HG03280 (cell line): Measurements from ENCODE around the gene GCC1.

Source experiments
- ATAC-seq: cut with Tn5 transposase; IDR thresholded peaks from one replicate; pipeline ENCODE4 v1.9.1; 2021; ENCODE audit warnings: mild to moderate bottlenecking, moderate library complexity; ENCODE audit not compliant: unreplicated experiment

Gene GCC1

DNA sequence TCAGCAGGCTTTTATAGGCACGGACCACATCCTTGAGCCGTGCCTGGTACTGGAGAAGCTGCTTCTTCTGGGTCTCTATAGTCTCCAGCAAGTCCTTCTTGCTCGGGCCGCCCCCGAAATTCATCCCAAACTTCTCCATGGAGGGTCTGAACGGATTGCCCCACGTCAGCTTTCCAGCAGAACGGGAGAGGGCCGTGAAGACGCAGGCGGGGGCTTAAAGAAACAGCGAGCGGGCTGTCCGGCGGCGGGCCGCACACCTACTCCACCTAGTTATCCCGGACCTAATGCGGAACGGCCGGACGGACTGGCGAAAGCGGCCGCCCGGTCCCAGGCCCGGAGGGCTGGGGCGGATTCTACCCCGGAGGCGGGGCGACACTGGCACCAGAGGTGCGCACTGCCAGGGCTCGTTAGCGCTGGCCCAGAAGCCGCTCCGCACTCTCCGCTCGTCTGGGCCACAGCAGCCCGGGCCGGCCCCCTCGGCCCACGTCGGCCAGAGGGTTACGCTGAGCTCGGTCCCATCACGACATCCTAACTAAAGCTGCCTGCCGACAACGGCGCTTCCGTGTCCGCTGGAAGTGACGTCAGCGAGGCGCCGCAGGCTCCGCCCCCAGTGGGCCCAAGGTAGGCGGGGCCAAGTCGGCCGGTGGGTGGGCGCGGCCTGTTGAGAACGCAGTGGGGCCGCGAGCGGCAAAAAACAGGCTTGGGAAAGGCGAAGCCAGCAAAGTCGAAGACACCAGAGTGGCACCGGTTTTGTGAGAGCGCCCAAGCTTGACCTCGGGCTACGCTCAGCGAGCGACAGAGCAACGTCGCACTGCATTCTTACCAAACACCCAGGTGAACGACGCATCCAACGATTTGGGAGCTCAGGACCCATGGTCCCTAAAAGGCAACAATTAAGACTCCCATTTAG is at the start of gene GCC1:
TSS of gene GCC1 (minus strand) at position 553 of the 910 bp plus-strand sequence. CDS start at position 139, 414 bp downstream.
- peak; percentile 76 for ATAC-seq

DNA sequence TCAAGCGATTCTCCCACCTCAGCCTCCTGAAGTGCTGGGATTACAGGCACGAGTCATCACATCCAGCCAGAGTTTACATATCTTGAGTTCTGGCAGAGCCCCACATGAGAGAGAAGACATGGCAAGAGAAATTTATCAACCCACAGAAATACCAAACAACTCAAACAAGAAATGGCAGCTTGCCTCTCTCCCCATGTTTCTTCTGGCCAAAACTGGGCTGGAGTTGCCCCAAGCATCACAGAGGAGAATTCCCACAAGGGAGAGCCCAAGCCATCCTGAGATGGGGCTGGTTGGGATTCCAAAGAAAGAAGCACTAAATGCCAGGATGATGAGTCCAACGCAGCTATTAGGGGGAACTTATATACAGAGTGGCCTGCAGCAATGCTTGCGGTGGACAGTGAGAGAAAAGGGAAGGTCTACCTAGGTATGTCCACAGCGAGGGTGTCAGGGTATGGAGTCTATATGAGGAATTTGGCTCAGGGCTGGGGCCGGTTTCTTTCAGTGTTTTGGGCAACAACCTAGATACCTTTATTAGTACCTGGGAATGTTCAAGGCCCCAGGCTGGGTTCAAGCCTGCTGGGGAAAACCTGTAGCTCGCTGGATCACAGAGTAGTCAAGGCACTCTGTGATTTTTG is 47.0 kb upstream of the GCC1 start:
- no peak for ATAC-seq

DNA sequence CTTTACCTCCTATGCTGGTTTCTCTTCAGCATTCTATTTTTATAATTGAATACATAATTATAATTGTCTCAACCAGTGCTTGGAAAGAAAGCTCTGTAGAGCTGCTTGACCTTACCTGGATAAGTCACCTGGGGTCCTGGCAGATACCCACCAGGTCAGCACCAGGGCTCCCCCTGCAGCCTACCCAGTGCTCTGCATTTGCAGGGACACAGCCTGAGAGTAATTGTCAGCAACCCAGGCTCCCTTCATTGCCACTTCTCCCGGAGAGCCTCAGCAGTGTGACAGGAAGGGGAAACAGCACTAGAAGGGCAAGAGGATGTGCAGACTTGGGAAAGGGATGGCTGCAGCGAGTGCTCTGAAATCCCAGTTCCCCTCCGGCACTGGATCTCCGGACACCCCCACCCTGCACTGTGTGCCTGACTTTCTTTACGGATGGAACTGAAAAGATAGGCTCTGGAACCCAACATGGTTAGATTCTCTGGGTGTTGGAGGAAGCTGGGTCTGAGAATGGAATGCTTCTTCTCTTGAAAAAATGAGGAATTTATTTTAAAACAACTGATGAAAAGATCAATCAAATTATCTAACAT is 44.0 kb upstream of the GCC1 start:
- ATAC-seq, result no peak

- ATAC-seq, result no peak
Measured at GRCh38 chr7:127628445-127628844, 43.0 kb upstream of the GCC1 start.

DNA sequence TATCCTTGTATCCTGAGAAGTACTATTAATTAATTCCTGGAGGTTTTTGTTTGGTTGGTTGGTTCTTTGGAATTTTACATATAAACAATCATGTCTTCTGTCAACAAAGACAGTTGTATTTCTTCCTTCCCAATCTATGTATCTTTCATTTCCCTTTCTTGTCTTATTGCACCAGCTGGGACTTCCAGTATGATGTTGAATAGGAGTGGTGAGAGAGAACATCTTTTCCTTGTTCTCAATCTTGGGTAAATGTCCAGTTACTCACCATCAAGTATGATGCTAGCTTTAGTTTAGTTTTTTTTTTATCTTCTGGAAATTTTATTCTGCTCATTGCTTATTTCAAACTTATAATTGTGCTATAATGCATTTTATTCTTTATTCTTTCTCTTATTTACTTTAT is 39.9 kb upstream of the GCC1 start:
- ATAC-seq, result no peak

GRCh38 chr7:127620406-127621233 is 35.2 kb upstream of the GCC1 start:
- no peak for ATAC-seq

- no peak for ATAC-seq
Measured at GRCh38 chr7:127619681-127620405, 34.4 kb upstream of the GCC1 start.

- ATAC-seq, result no peak
Measured at GRCh38 chr7:127618775-127619174, 33.4 kb upstream of the GCC1 start.

DNA sequence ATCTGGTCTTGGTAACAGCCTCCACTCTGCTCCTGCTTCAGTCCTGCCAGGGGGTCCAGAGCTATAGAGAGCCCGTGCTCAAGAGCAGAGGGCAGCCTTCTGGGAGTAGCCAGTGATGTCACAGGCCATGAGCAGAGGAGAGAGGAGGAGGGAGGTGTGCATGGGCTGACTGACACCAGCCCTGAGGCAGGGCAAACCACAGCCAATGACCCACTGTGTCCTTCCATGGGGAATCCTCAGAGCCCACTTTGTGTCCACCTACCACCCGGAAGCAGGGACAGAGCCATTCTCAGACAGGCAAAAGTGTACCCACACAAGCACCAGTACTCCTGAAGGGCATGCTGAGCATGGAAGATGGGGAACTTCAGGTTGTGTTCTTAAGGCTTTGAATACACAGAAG is 32.6 kb upstream of the GCC1 start, which contains the start of gene PAX4:
TSS of gene PAX4 (minus strand) at position 101 of the 400 bp plus-strand sequence. CDS start 2,214 bp downstream, outside the sequence.
- no peak for ATAC-seq

DNA sequence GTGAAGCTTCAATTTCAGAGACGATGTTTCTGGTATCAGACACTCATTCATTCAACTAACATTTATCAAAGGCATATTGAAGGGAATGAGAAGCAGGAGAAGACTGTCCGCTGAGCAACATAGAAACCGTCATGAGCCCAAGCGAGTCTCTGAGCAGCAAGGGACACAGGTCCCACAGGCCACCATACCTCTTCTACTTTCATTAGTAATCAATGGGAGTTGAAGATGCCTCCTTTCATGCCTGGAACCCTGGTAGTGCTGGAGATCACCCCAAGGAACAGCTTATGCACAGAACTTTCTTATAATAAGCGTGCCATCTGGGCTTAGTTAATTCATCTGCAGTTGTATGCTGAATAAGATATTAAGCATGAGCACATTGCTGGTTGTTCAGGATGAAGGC is 31.3 kb upstream of the GCC1 start:
- ATAC-seq, result no peak

GRCh38 chr7:127612263-127612662 is 26.9 kb upstream of the GCC1 start:
- ATAC-seq, result no peak

DNA sequence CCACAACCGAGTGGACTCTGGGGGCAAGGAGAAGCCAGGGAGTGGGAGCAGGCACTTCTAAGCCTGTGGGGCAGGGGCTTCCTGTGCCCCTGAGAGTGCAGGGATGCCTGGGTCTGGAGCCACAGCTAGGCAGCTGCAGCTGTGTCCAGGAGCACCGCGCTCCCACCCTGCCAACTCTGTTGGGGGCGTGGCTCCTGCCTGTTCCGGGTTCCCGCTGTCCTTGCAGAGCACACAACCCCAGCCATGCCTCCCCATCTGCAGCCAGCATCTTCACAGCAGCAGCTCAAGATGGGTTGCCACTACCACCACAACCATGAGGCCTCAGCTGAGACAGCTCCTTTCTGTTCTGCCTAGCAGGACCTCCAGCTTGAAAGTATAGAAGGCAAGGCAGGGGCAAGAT is 23.9 kb upstream of the GCC1 start:
- no peak for ATAC-seq

- ATAC-seq, result no peak
Measured at GRCh38 chr7:127608446-127608845, 23.1 kb upstream of the GCC1 start.

- no peak for ATAC-seq
Measured at GRCh38 chr7:127600885-127601284, 15.5 kb upstream of the GCC1 start.

DNA sequence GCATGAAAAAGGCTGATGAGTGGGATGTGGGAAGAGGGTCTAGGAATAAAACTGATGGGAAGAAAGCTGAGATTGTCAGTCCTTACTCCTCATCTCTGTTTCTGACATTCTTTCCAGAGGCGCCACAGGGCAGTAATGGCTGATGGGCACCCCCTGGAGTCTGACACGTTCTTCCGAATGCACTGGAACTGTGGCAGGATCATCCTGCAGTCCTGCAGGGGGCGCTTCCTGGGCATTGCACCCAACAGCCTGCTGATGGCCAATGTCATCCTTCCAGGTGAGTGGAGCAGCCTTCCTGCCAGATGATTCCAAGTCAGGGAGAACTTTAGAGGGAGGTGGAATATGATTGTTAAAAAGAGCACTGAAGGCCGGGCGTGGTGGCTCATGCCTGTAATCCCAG is 12.9 kb upstream of the GCC1 start:
- no peak for ATAC-seq

GRCh38 chr7:127595737-127596136 is 10.3 kb upstream of the GCC1 start:
- no peak for ATAC-seq

DNA sequence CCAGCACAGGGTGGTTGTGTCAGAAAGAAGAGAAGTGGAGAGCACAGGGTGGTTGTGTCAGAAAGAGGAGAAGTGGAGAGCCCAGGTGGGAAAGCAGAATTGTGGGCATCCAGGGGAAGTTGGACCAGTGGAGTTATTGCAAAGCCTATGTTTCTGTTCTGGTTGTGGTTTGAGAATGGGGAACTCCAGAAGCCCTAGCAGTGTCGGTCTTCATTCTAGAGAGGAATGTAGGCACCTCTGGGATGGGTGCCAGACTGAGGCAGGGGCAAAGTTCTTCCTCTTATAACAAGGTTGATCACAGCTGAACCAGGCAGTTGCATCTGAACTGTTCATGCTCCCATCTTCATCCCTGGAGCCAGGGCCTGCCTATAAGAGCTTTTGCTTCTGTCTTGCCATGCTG is 9.1 kb upstream of the GCC1 start:
- no peak for ATAC-seq

DNA sequence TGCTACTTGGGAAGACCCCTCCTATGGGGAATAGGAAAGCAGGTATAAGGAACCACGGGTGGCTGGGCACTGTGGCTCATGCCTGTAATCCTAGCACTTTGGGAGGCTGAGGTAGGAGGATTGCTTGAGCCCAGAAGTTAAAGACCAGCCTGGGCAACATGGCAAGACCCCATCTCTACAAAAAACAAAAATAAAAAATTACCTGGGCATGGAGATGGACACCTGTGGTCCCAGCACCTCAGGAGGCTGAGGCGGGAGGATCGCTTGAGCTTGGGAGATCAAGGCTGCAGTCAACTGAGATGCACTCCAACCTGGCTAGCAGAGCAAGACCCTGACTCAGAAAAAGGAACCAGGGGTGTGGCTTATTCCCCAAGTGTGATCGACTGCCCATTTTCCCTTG is 7.2 kb upstream of the GCC1 start:
- no peak for ATAC-seq

DNA sequence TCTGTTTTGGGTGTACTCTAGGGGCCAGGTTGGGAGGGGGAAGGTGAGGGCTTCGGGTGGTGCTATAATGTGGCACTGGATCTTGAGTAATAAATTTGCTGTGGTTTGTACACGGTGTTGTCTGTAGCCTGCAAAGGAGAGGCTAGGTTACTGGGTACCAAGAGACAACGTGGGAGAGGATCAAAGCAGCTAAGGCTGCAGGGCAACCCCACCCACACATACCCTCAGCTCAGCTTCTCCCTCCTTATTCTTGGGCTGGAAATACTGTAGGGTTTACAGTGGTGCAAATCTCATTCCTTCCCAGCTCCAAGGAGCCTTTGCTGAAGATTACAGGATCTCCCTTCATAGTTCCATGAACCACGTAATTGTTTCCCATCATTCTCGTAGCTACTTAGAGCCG is 6.2 kb upstream of the GCC1 start:
- no peak for ATAC-seq

DNA sequence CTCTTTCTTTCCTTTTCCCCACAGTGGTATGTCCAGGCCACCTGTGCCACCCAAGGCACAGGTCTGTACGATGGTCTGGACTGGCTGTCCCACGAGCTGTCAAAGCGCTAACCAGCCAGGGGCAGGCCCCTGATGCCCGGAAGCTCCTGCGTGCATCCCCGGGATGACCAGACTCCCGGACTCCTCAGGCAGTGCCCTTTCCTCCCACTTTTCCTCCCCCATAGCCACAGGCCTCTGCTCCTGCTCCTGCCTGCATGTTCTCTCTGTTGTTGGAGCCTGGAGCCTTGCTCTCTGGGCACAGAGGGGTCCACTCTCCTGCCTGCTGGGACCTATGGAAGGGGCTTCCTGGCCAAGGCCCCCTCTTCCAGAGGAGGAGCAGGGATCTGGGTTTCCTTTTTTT is 5.8 kb upstream of the GCC1 start:
- no peak for ATAC-seq
